Measurements from ENCODE around the gene NEK11. TPM values are rescaled to one million over a fixed set of nuclear protein-coding genes. Genes with fewer than 3 reads are reported as not detected.

The NEK11 gene
- total and polyA plus RNA-seq, 4 donors: 2.4 to 14.5 (median 4.5) TPM

DNA sequence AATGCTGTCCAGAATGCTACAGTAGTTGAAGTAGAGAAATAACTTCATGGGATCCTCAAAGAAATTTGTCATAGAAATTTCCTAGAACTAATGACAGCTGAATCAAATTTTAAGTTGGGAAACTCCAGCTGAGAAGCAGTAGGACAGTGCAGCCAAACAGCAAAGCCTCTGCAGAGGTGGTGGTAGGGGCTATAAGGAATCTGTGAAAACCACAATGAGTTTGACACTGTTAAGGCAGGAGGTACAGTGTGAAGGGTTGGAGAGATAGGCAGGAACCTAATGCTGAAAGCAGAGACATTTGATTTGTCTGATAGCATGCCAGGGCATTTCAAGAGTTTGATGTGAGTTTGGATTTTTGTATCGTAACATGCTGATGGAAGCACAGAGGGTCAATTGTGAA is 22.1 kb upstream of the NEK11 start:
- DNase-seq (no peak), ATAC-seq (ENCODE audit: low FRiP score) (no peak)
- Histone ChIP-seq H3K36me3 (ENCODE audit: control insufficient read depth in 1 of 2, insufficient read depth in 2 of 2, low read length in 1 of 2) (peaks cover 0 to 2% of the 10 kb centered on the region in 2 donors), H3K4me3 (ENCODE audit: low read length in 2 of 2) (no peak overlapping the region), H3K27me3 (ENCODE audit: control insufficient read depth in 1 of 2, insufficient read depth in 2 of 2, low read length in 1 of 2) (no peaks in the 10 kb centered on the region), H3K4me1 (ENCODE audit: control insufficient read depth in 1 of 2, insufficient read depth in 2 of 2, low read length in 2 of 2) (no peaks in the 10 kb centered on the region), H3K27ac (ENCODE audit: low read depth in 1 of 2, low read length in 2 of 2) (no peak overlapping the region), H3K9me3 (ENCODE audit: control insufficient read depth, low read length) (no peaks in the 10 kb centered on the region)
- WGBS, 2 donors: 94 to 98% methylated on average over 1 of the region's 1 CpG
- intact Hi-C loops (cut with DNase I): no loop called here

DNA sequence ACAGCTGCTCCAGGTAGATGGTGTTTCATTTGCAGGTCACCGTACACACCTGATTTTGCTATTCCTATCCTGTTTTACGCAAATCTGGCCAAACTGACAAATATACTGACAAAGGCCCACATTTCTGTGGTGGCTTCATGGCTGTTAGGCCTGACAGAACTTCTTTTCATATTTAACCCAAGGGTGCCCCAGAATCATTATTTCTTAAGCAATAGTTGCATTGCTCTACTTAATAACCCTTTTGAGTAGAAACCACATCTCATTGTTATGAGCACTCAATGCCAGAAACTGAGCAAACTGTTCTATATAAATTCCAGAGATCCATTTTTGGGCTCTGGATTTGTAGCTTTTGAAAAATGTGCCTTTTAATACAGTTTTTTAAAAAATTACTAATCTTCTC is 19.4 kb upstream of the NEK11 start:
- no peaks in the 10 kb centered on the region for H3K9me3 ChIP-seq (ENCODE audit: control insufficient read depth, low read length)
- H3K27me3 ChIP-seq (ENCODE audit: control insufficient read depth in 1 of 2, insufficient read depth in 2 of 2, low read length in 1 of 2): no peaks in the 10 kb centered on the region
- peaks cover 0 to 4% of the 10 kb centered on the region in 2 donors for H3K36me3 ChIP-seq (ENCODE audit: control insufficient read depth in 1 of 2, insufficient read depth in 2 of 2, low read length in 1 of 2)
- WGBS, 2 donors: 96 to 100% methylated on average over 2 of the region's 2 CpGs
- intact Hi-C loops (cut with DNase I): no loop called here
- no peak overlapping the region for H3K27ac ChIP-seq (ENCODE audit: low read depth in 1 of 2, low read length in 2 of 2)
- no peak overlapping the region for H3K4me3 ChIP-seq (ENCODE audit: low read length in 2 of 2)
- no peaks in the 10 kb centered on the region for H3K4me1 ChIP-seq (ENCODE audit: control insufficient read depth in 1 of 2, insufficient read depth in 2 of 2, low read length in 2 of 2)
- DNase-seq: no peak
- no peak for ATAC-seq (ENCODE audit: low FRiP score)

DNA sequence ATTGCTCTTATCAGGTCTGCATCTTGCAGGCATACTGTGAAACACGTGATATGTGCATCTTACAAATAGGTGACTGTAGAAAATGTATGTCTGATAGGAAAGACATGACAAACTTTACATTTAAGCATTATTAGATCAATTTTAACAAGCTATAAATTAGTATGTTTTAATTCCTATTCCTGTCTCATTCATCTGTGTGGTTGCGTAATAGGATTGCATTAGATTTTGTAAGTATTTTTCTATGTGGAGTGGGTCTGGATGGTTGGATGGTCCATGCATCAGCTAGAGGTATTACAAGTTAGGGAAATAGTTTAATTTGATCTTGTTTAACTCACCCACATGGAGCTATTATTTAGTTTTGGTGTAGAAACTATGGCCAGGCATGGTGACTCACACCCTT is 18.9 kb upstream of the NEK11 start:
- H3K27me3 ChIP-seq (ENCODE audit: control insufficient read depth in 1 of 2, insufficient read depth in 2 of 2, low read length in 1 of 2): no peaks in the 10 kb centered on the region
- ATAC-seq (ENCODE audit: low FRiP score) (no peak), DNase-seq (no peak)
- H3K36me3 ChIP-seq (ENCODE audit: control insufficient read depth in 1 of 2, insufficient read depth in 2 of 2, low read length in 1 of 2): peaks cover 0 to 4% of the 10 kb centered on the region in 2 donors
- H3K27ac ChIP-seq (ENCODE audit: low read depth in 1 of 2, low read length in 2 of 2): no peak overlapping the region
- intact Hi-C loops (cut with DNase I): no loop called here
- no peaks in the 10 kb centered on the region for H3K9me3 ChIP-seq (ENCODE audit: control insufficient read depth, low read length)
- 95 to 96% methylated on average over 2 of the region's 2 CpGs for whole genome bisulfite sequencing, 2 donors
- no peak overlapping the region for H3K4me3 ChIP-seq (ENCODE audit: low read length in 2 of 2)
- no peaks in the 10 kb centered on the region for H3K4me1 ChIP-seq (ENCODE audit: control insufficient read depth in 1 of 2, insufficient read depth in 2 of 2, low read length in 2 of 2)

DNA sequence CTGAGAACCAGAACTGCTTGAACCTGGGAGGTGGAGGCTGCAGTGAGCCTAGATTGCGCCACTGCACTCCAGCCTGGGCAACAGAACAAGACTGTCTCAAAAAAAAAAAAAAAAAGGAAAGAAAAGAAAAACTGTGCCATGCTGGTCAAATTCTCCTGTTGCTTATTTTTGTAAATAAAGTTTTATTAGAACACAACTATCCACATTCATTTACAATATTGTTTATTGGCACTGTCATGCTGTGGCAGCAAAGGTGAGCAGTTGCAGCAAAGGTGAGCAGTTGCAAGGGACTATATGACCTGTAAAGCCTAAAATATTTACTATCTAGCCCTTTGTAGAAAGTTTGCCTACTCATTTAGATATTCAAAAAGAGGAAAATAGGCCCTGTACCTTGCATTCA is 18.4 kb upstream of the NEK11 start:
- Histone ChIP-seq H3K4me1 (ENCODE audit: control insufficient read depth in 1 of 2, insufficient read depth in 2 of 2, low read length in 2 of 2) (no peaks in the 10 kb centered on the region), H3K4me3 (ENCODE audit: low read length in 2 of 2) (no peak overlapping the region), H3K9me3 (ENCODE audit: control insufficient read depth, low read length) (no peaks in the 10 kb centered on the region), H3K27me3 (ENCODE audit: control insufficient read depth in 1 of 2, insufficient read depth in 2 of 2, low read length in 1 of 2) (no peaks in the 10 kb centered on the region), H3K36me3 (ENCODE audit: control insufficient read depth in 1 of 2, insufficient read depth in 2 of 2, low read length in 1 of 2) (peaks cover 0 to 4% of the 10 kb centered on the region in 2 donors), H3K27ac (ENCODE audit: low read depth in 1 of 2, low read length in 2 of 2) (no peak overlapping the region)
- intact Hi-C loops (cut with DNase I): no loop called here
- ATAC-seq (ENCODE audit: low FRiP score) (no peak), DNase-seq (no peak)
- whole genome bisulfite sequencing, 2 donors: 95 to 100% methylated on average over 1 of the region's 1 CpG

DNA sequence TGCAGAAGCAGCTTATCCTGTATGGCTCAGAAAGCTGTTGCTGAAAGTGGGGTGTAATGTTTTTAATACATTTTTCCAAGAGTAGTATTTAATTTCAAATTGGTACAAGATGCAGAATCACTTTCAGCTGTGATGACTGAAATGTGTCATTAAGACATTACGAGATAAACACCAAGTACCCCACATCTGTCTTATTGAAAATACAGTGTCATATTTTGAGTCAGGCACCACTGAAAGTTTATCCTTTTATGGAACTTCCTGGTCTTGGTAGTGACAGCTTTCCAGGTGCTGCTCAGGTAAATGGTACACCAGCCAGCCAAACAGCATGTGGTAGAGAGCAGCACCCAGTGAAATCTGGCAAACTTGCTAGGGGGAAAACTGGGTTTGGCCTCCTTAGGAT is 17.0 kb upstream of the NEK11 start:
- intact Hi-C loops (cut with DNase I): no loop called here
- no peaks in the 10 kb centered on the region for H3K27me3 ChIP-seq (ENCODE audit: control insufficient read depth in 1 of 2, insufficient read depth in 2 of 2, low read length in 1 of 2)
- peaks cover 0 to 4% of the 10 kb centered on the region in 2 donors for H3K36me3 ChIP-seq (ENCODE audit: control insufficient read depth in 1 of 2, insufficient read depth in 2 of 2, low read length in 1 of 2)
- ATAC-seq (ENCODE audit: low FRiP score) (no peak), DNase-seq (no peak)
- H3K4me1 ChIP-seq (ENCODE audit: control insufficient read depth in 1 of 2, insufficient read depth in 2 of 2, low read length in 2 of 2): no peaks in the 10 kb centered on the region
- H3K9me3 ChIP-seq (ENCODE audit: control insufficient read depth, low read length): no peaks in the 10 kb centered on the region
- no peak overlapping the region for H3K4me3 ChIP-seq (ENCODE audit: low read length in 2 of 2)
- WGBS, 2 donors: 95 to 98% methylated on average over 1 of the region's 1 CpG
- H3K27ac ChIP-seq (ENCODE audit: low read depth in 1 of 2, low read length in 2 of 2): no peak overlapping the region

DNA sequence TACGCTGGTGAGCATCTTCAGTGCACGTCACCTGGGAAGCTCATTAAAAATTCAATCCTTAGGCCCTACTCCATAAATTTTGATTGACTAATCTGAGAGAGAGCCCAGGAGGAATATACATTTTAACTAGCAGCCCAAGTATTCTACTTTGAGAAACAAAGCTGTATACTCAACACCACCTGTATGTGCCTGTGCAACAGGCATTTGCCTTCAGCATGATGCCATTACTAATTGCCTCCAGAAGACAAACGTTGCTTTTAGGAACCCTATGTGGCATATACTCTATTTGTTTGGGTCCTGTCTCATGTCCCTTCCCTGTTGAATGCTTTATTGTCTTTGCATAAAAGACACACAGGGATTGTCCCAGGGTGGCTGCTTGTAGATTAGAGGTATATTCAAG is 7.7 kb upstream of the NEK11 start:
- intact Hi-C loops (cut with DNase I): no loop called here
- Histone ChIP-seq H3K4me3 (ENCODE audit: low read length in 2 of 2) (no peak overlapping the region), H3K36me3 (ENCODE audit: control insufficient read depth in 1 of 2, insufficient read depth in 2 of 2, low read length in 1 of 2) (peaks cover 0 to 7% of the 10 kb centered on the region in 2 donors), H3K27ac (ENCODE audit: low read depth in 1 of 2, low read length in 2 of 2) (no peak overlapping the region), H3K27me3 (ENCODE audit: control insufficient read depth in 1 of 2, insufficient read depth in 2 of 2, low read length in 1 of 2) (no peaks in the 10 kb centered on the region), H3K4me1 (ENCODE audit: control insufficient read depth in 1 of 2, insufficient read depth in 2 of 2, low read length in 2 of 2) (peaks cover 3 to 7% of the 10 kb centered on the region in 2 donors), H3K9me3 (ENCODE audit: control insufficient read depth, low read length) (no peaks in the 10 kb centered on the region)
- DNase-seq: no peak
- ATAC-seq (ENCODE audit: low FRiP score): no peak
- 79 to 84% methylated on average over 3 of the region's 3 CpGs for WGBS, 2 donors

DNA sequence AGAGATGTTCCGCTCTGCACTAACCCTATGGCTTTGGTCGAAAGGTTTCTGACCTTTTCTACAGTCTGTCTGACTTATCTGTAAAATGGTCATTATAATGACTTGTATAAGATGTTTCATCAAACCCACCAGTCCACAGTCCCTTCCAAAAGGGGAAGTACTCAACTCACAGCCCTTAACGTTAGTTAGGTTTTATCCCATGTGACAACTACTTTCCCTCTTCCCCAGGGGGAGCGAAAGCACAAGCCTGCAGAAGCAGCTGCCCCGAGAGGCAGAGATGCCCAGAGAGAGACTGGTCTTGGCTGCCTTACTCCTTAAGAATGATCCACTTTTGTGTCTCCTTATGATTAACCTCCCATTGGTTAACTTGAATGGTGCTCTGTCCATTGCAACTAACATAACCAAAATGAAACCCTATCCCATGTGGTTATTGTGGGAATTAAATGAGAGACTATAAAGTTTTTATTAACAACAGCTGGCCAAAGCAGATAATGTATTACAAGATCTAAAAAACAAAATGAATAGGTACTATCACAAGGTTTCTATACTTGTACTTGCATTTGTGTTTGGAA is 6.5 kb upstream of the NEK11 start:
- Histone ChIP-seq H3K4me1 (ENCODE audit: control insufficient read depth in 1 of 2, insufficient read depth in 2 of 2, low read length in 2 of 2) (peaks cover 6 to 7% of the 10 kb centered on the region in 2 donors), H3K9me3 (ENCODE audit: control insufficient read depth, low read length) (no peaks in the 10 kb centered on the region), H3K27me3 (ENCODE audit: control insufficient read depth in 1 of 2, insufficient read depth in 2 of 2, low read length in 1 of 2) (no peaks in the 10 kb centered on the region), H3K4me3 (ENCODE audit: low read length in 2 of 2) (no peak overlapping the region), H3K27ac (ENCODE audit: low read depth in 1 of 2, low read length in 2 of 2) (no peak overlapping the region), H3K36me3 (ENCODE audit: control insufficient read depth in 1 of 2, insufficient read depth in 2 of 2, low read length in 1 of 2) (peaks cover 0 to 8% of the 10 kb centered on the region in 2 donors)
- no peak for ATAC-seq (ENCODE audit: low FRiP score)
- intact Hi-C loops (cut with DNase I): loop anchor here in 1 of 2 donors (10.0 kb wide), 1 partner anchor 125 kb away; the partner anchor contains the start of gene ATP2C1
- DNase-seq: no peak
- 68 to 71% methylated on average over 5 of the region's 5 CpGs for WGBS, 2 donors

DNA sequence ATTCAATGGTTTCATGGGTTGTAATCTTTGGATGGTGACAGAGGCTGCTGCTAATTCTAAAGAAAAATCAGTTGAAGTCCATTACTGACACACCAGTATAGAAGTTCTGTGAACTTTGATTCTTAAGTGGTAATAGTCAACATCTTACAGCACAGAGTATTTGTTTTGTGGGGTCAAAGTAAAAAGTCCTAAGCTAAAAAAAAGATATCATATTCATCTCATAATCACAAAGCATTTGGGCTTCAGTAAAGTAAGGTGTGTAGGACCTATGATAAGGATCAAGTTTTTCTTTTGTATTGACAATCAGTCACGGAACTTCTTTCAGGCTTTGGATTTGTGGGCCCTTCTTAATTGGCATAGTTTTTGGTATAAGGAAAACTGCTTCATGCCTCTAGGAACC is 1.1 kb upstream of the NEK11 start:
- Histone ChIP-seq H3K4me3 (ENCODE audit: low read length in 2 of 2) (peak overlapping the region; percentile 69 to 83), H3K36me3 (ENCODE audit: control insufficient read depth in 1 of 2, insufficient read depth in 2 of 2, low read length in 1 of 2) (peaks cover 0 to 2% of the 10 kb centered on the region in 2 donors), H3K9me3 (ENCODE audit: control insufficient read depth, low read length) (no peaks in the 10 kb centered on the region), H3K4me1 (ENCODE audit: control insufficient read depth in 1 of 2, insufficient read depth in 2 of 2, low read length in 2 of 2) (peaks cover 4 to 6% of the 10 kb centered on the region in 2 donors), H3K27me3 (ENCODE audit: control insufficient read depth in 1 of 2, insufficient read depth in 2 of 2, low read length in 1 of 2) (no peaks in the 10 kb centered on the region), H3K27ac (ENCODE audit: low read depth in 1 of 2, low read length in 2 of 2) (no peak overlapping the region)
- ATAC-seq (ENCODE audit: low FRiP score) (no peak), DNase-seq (no peak)
- intact Hi-C loops (cut with DNase I): loop anchor here in 1 of 2 donors (10.0 kb wide), 1 partner anchor 131 kb away; the partner anchor contains the start of gene ATP2C1
- WGBS, 2 donors: 91 to 94% methylated on average over 1 of the region's 1 CpG

DNA sequence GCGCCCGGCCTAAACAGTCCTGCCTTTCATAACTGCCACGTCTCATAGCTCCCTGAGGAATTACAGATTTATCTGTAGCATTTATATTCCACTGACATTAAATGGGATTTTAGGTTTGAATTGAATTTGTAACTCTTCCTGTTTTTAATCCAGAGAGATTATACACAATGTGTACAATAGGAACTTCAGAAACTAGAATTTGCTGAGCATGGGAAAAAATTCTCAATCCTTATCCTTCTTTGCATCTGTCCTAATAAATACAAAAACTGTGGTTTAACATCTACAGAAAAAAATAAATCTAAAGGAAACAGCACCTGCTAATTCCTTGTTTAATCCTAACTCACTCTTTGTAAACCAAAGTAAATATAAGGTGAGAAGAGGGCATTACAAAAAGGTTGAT is 2.2 kb downstream of the NEK11 start:
- intact Hi-C loops (cut with DNase I): loop anchor here in 1 of 2 donors (10.0 kb wide), 1 partner anchor 134 kb away; the partner anchor contains the start of gene ATP2C1
- WGBS, 2 donors: 91% methylated on average over 3 of the region's 3 CpGs
- peaks cover 0 to 6% of the 10 kb centered on the region in 2 donors for H3K4me1 ChIP-seq (ENCODE audit: control insufficient read depth in 1 of 2, insufficient read depth in 2 of 2, low read length in 2 of 2)

More for the DNA sequence above, 2.2 kb downstream of the NEK11 start:
- no peak overlapping the region for H3K27ac ChIP-seq (ENCODE audit: low read depth in 1 of 2, low read length in 2 of 2)
- no peak for DNase-seq
- peaks cover 0 to 2% of the 10 kb centered on the region in 2 donors for H3K36me3 ChIP-seq (ENCODE audit: control insufficient read depth in 1 of 2, insufficient read depth in 2 of 2, low read length in 1 of 2)
- no peaks in the 10 kb centered on the region for H3K27me3 ChIP-seq (ENCODE audit: control insufficient read depth in 1 of 2, insufficient read depth in 2 of 2, low read length in 1 of 2)
- no peaks in the 10 kb centered on the region for H3K9me3 ChIP-seq (ENCODE audit: control insufficient read depth, low read length)
- H3K4me3 ChIP-seq (ENCODE audit: low read length in 2 of 2): no peak overlapping the region
- ATAC-seq (ENCODE audit: low FRiP score): no peak

Measured in aorta (tissue), 5 donors.